ENCODE data around the gene NPEPL1.

Gene NPEPL1

GRCh38 chr20:58665606-58666005 lies 27.0 kb upstream of the NPEPL1 start:
- no peak overlapping the region for H2BK5ac ChIP-seq (ENCODE audit: low read length)
- H4K91ac ChIP-seq (ENCODE audit: low read depth, low read length, poor library complexity): no peak overlapping the region
- WGBS, 2 donors (ENCODE audit: extremely low coverage in 2 of 2, insufficient read length in 2 of 2, insufficient replicate concordance in 1 of 2): no CpG with 5 or more reads among the region's 11 CpGs
- peaks cover 0 to 7% of the 10 kb centered on the region in 2 donors for H3K4me1 ChIP-seq (ENCODE audit: control insufficient read depth in 2 of 2, insufficient read depth in 1 of 2, low read depth in 1 of 2, low read length in 2 of 2)
- H3K4ac ChIP-seq (ENCODE audit: low read length): no peak overlapping the region
- H3K4me2 ChIP-seq (ENCODE audit: insufficient read depth, low read length, poor library complexity, severe bottlenecking): no peak overlapping the region
- peaks cover 4% of the 10 kb centered on the region for H3K79me1 ChIP-seq (ENCODE audit: low read depth, low read length)
- no peak overlapping the region for H2AK5ac ChIP-seq (ENCODE audit: low read depth, low read length)
- H3K9ac ChIP-seq (ENCODE audit: low read depth, low read length, poor library complexity): no peak overlapping the region
- no peak overlapping the region for H3K4me3 ChIP-seq (ENCODE audit: low read length in 2 of 2)
- no peak overlapping the region for H2BK120ac ChIP-seq (ENCODE audit: low read depth, low read length)
- no peak overlapping the region for H3K27ac ChIP-seq (replicated peaks; ENCODE audit: low read length)
- no peak overlapping the region for H3K18ac ChIP-seq (ENCODE audit: low read length)
- H3K23ac ChIP-seq (ENCODE audit: low read depth, low read length, poor library complexity): no peak overlapping the region
- peaks cover 12 to 85% of the 10 kb centered on the region in 2 donors for H3K36me3 ChIP-seq (replicated peaks in 1 of 2; ENCODE audit: control insufficient read depth in 2 of 2, insufficient read depth in 2 of 2, low read length in 2 of 2)
- no peak overlapping the region for H2BK15ac ChIP-seq (ENCODE audit: low read length)
- DNase-seq (ENCODE audit: low spot score): no peak
- H2BK12ac ChIP-seq (ENCODE audit: low read length): no peak overlapping the region
- no peak overlapping the region for H4K8ac ChIP-seq (ENCODE audit: low read depth, low read length)
- H3K14ac ChIP-seq (ENCODE audit: low read length): no peak overlapping the region
- no peak overlapping the region for H2AFZ ChIP-seq (ENCODE audit: low read length)
- no peaks in the 10 kb centered on the region for H3K9me3 ChIP-seq (replicated peaks in 1 of 2; ENCODE audit: control insufficient read depth in 2 of 2, insufficient read depth in 1 of 2, low read depth in 1 of 2, low read length in 2 of 2)
- H3K27me3 ChIP-seq (ENCODE audit: control insufficient read depth in 3 of 3, insufficient read depth in 3 of 3, low read depth in 1 of 3, low read length in 3 of 3): peaks cover 0 to 2% (median 0%) of the 10 kb centered on the region in 3 experiments

- Histone ChIP-seq H3K79me1 (ENCODE audit: low read depth, low read length) (peaks cover 4% of the 10 kb centered on the region), H3K4me2 (ENCODE audit: insufficient read depth, low read length, poor library complexity, severe bottlenecking) (no peak overlapping the region), H4K8ac (ENCODE audit: low read depth, low read length) (no peak overlapping the region), H3K9me3 (replicated peaks in 1 of 2; ENCODE audit: control insufficient read depth in 2 of 2, insufficient read depth in 1 of 2, low read depth in 1 of 2, low read length in 2 of 2) (no peaks in the 10 kb centered on the region), H3K36me3 (replicated peaks in 1 of 2; ENCODE audit: control insufficient read depth in 2 of 2, insufficient read depth in 2 of 2, low read length in 2 of 2) (peaks cover 10 to 82% of the 10 kb centered on the region in 2 donors), H2AK5ac (ENCODE audit: low read depth, low read length) (no peak overlapping the region), H2BK12ac (ENCODE audit: low read length) (no peak overlapping the region), H3K4me3 (ENCODE audit: low read length in 2 of 2) (no peak overlapping the region), H2BK120ac (ENCODE audit: low read depth, low read length) (no peak overlapping the region), H3K9ac (ENCODE audit: low read depth, low read length, poor library complexity) (no peak overlapping the region), H3K23ac (ENCODE audit: low read depth, low read length, poor library complexity) (no peak overlapping the region), H3K14ac (ENCODE audit: low read length) (no peak overlapping the region), H3K18ac (ENCODE audit: low read length) (no peak overlapping the region), H3K27ac (replicated peaks; ENCODE audit: low read length) (no peak overlapping the region), H2BK5ac (ENCODE audit: low read length) (no peak overlapping the region), H3K4ac (ENCODE audit: low read length) (no peak overlapping the region), H4K91ac (ENCODE audit: low read depth, low read length, poor library complexity) (no peak overlapping the region), H3K27me3 (ENCODE audit: control insufficient read depth in 3 of 3, insufficient read depth in 3 of 3, low read depth in 1 of 3, low read length in 3 of 3) (peaks cover 0 to 2% (median 0%) of the 10 kb centered on the region in 3 experiments), H2BK15ac (ENCODE audit: low read length) (no peak overlapping the region), H3K4me1 (ENCODE audit: control insufficient read depth in 2 of 2, insufficient read depth in 1 of 2, low read depth in 1 of 2, low read length in 2 of 2) (peaks cover 0 to 7% of the 10 kb centered on the region in 2 donors), H2AFZ (ENCODE audit: low read length) (no peak overlapping the region)
- no CpG with 5 or more reads among the region's 7 CpGs for WGBS, 2 donors (ENCODE audit: extremely low coverage in 2 of 2, insufficient read length in 2 of 2, insufficient replicate concordance in 1 of 2)
- DNase-seq (ENCODE audit: low spot score): no peak
These were observed 25.9 kb upstream of the NPEPL1 start for GRCh38 chr20:58666702-58667101.

- no peak overlapping the region for H4K91ac ChIP-seq (ENCODE audit: low read depth, low read length, poor library complexity)
- H3K4me1 ChIP-seq (ENCODE audit: control insufficient read depth in 2 of 2, insufficient read depth in 1 of 2, low read depth in 1 of 2, low read length in 2 of 2): peaks cover 0 to 7% of the 10 kb centered on the region in 2 donors
- WGBS, 2 donors (ENCODE audit: extremely low coverage in 2 of 2, insufficient read length in 2 of 2, insufficient replicate concordance in 1 of 2): no CpG with 5 or more reads among the region's 5 CpGs
- no peak overlapping the region for H4K8ac ChIP-seq (ENCODE audit: low read depth, low read length)
- no peak overlapping the region for H3K18ac ChIP-seq (ENCODE audit: low read length)
- no peak overlapping the region for H3K9ac ChIP-seq (ENCODE audit: low read depth, low read length, poor library complexity)
- no peak overlapping the region for H2BK5ac ChIP-seq (ENCODE audit: low read length)
- no peak overlapping the region for H3K4me3 ChIP-seq (ENCODE audit: low read length in 2 of 2)
- peaks cover 4% of the 10 kb centered on the region for H3K79me1 ChIP-seq (ENCODE audit: low read depth, low read length)
- no peak overlapping the region for H2BK120ac ChIP-seq (ENCODE audit: low read depth, low read length)
- no peak overlapping the region for H3K14ac ChIP-seq (ENCODE audit: low read length)
- H3K4ac ChIP-seq (ENCODE audit: low read length): no peak overlapping the region
- no peak overlapping the region for H3K23ac ChIP-seq (ENCODE audit: low read depth, low read length, poor library complexity)
- H2BK15ac ChIP-seq (ENCODE audit: low read length): no peak overlapping the region
- H2AFZ ChIP-seq (ENCODE audit: low read length): no peak overlapping the region
- no peak overlapping the region for H3K27ac ChIP-seq (replicated peaks; ENCODE audit: low read length)
- H2AK5ac ChIP-seq (ENCODE audit: low read depth, low read length): no peak overlapping the region
- H3K27me3 ChIP-seq (ENCODE audit: control insufficient read depth in 3 of 3, insufficient read depth in 3 of 3, low read depth in 1 of 3, low read length in 3 of 3): peaks cover 0 to 2% (median 0%) of the 10 kb centered on the region in 3 experiments
- peaks cover 10 to 84% of the 10 kb centered on the region in 2 donors for H3K36me3 ChIP-seq (replicated peaks in 1 of 2; ENCODE audit: control insufficient read depth in 2 of 2, insufficient read depth in 2 of 2, low read length in 2 of 2)
- DNase-seq (ENCODE audit: low spot score): no peak
- H3K4me2 ChIP-seq (ENCODE audit: insufficient read depth, low read length, poor library complexity, severe bottlenecking): no peak overlapping the region
- no peak overlapping the region for H2BK12ac ChIP-seq (ENCODE audit: low read length)
- no peaks in the 10 kb centered on the region for H3K9me3 ChIP-seq (replicated peaks in 1 of 2; ENCODE audit: control insufficient read depth in 2 of 2, insufficient read depth in 1 of 2, low read depth in 1 of 2, low read length in 2 of 2)
These were observed 24.6 kb upstream of the NPEPL1 start for GRCh38 chr20:58667975-58668374.

GRCh38 chr20:58668901-58669286 lies 23.7 kb upstream of the NPEPL1 start:
- Histone ChIP-seq H2BK5ac (ENCODE audit: low read length) (no peak overlapping the region), H3K18ac (ENCODE audit: low read length) (peak overlapping the region; percentile 81), H3K27me3 (ENCODE audit: control insufficient read depth in 3 of 3, insufficient read depth in 3 of 3, low read depth in 1 of 3, low read length in 3 of 3) (peaks cover 0 to 2% (median 0%) of the 10 kb centered on the region in 3 experiments), H3K9ac (ENCODE audit: low read depth, low read length, poor library complexity) (no peak overlapping the region), H2AK5ac (ENCODE audit: low read depth, low read length) (no peak overlapping the region), H3K14ac (ENCODE audit: low read length) (no peak overlapping the region), H4K91ac (ENCODE audit: low read depth, low read length, poor library complexity) (no peak overlapping the region), H4K8ac (ENCODE audit: low read depth, low read length) (no peak overlapping the region), H3K9me3 (replicated peaks in 1 of 2; ENCODE audit: control insufficient read depth in 2 of 2, insufficient read depth in 1 of 2, low read depth in 1 of 2, low read length in 2 of 2) (no peaks in the 10 kb centered on the region), H3K23ac (ENCODE audit: low read depth, low read length, poor library complexity) (no peak overlapping the region), H3K4me1 (ENCODE audit: control insufficient read depth in 2 of 2, insufficient read depth in 1 of 2, low read depth in 1 of 2, low read length in 2 of 2) (peaks cover 0 to 7% of the 10 kb centered on the region in 2 donors), H2BK120ac (ENCODE audit: low read depth, low read length) (no peak overlapping the region), H2BK12ac (ENCODE audit: low read length) (peak overlapping the region; percentile 31), H3K27ac (replicated peaks; ENCODE audit: low read length) (no peak overlapping the region), H2AFZ (ENCODE audit: low read length) (no peak overlapping the region), H3K4me2 (ENCODE audit: insufficient read depth, low read length, poor library complexity, severe bottlenecking) (no peak overlapping the region), H3K79me1 (ENCODE audit: low read depth, low read length) (peaks cover 4% of the 10 kb centered on the region), H3K4me3 (ENCODE audit: low read length in 2 of 2) (no peak overlapping the region), H2BK15ac (ENCODE audit: low read length) (no peak overlapping the region), H3K36me3 (replicated peaks in 1 of 2; ENCODE audit: control insufficient read depth in 2 of 2, insufficient read depth in 2 of 2, low read length in 2 of 2) (peaks cover 13 to 86% of the 10 kb centered on the region in 2 donors), H3K4ac (ENCODE audit: low read length) (no peak overlapping the region)
- no peak for DNase-seq (ENCODE audit: low spot score)
- no CpG with 5 or more reads among the region's 5 CpGs for WGBS, 2 donors (ENCODE audit: extremely low coverage in 2 of 2, insufficient read length in 2 of 2, insufficient replicate concordance in 1 of 2)

Data from neuronal stem cell (in vitro differentiated cells).